Gastrocnemius medialis (tissue), 4 donors: ENCODE data around the gene NDST4.

Source experiments
- CTCF ChIP-seq, 5 experiments: fragments of 450-650 bp in 3 of 5; fragments of 200-600 bp in 2 of 5; sonication (generic) in 2 of 5; IDR thresholded peaks in 4 of 5; conservative IDR thresholded peaks in 1 of 5; 1 replicate in 4 of 5; 2 replicates in 1 of 5; pipeline ENCODE4 v1.5.1; 2016 to 2019; ENCODE audit warnings: antibody characterized with exemption in 5 of 5, mild to moderate bottlenecking in 3 of 5, moderate library complexity in 3 of 5
- POLR2A ChIP-seq, 2 donors: fragments of 450-650 bp; IDR thresholded peaks; one replicate each; pipeline ENCODE4 v1.6.1; 2017; ENCODE audit warnings: antibody characterized with exemption in 2 of 2, mild to moderate bottlenecking in 2 of 2, moderate library complexity in 2 of 2

GRCh38 chr4:114921191-114921590 lies 192.2 kb downstream of the NDST4 start:
- TF ChIP-seq CTCF (IDR thresholded peaks at IDR 0.05 in 4 of 5, conservative IDR thresholded peaks at IDR 0.05 in 1 of 5) (no peak), POLR2A (IDR thresholded peaks at IDR 0.05) (no peak)
